HG02840 (cell line): Measurements from ENCODE around the gene LDB3.

Source experiments
- ATAC-seq: cut with Tn5 transposase; IDR thresholded peaks from one replicate; pipeline ENCODE4 v1.9.1; 2021; ENCODE audit warnings: mild to moderate bottlenecking, moderate library complexity, moderate number of reproducible peaks; ENCODE audit not compliant: unreplicated experiment, low FRiP score

The LDB3 gene

DNA sequence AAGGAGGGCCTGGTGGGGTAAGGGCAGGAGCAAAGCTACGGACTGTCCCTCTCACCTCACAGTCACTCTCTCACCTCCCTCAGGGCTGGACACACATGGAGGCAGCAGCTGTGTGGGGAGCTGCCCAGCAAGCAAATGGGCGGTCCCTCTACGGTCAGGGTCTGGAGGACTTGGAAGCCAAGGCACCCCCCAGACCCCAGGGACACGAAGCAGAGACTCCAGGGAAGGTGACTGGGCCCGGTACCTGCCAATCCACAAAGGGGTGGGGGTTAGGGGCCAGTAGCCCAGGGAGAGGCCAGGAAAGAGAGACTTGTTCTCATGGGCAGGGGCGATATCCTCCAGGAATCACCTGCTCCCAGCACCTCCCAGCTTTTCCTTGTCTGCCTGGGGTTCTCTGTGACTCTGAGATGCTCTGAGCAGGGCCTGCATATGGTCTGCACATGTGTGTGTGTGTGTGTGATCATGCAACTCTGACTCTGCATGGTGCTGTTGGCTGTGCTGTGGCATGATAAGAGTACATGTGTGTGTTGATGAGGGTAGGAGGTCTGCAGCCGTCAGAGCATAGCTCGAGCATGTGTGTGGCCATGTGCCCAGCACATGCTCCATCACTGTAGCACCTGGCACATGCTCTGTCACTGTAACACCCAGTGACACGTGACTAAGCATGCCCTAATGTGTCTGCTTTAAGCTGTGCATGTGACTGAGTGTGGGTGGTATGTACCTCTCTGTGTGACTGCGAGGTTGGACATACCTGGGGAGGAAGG lies 4.6 kb upstream of the LDB3 start:
- ATAC-seq: no peak

DNA sequence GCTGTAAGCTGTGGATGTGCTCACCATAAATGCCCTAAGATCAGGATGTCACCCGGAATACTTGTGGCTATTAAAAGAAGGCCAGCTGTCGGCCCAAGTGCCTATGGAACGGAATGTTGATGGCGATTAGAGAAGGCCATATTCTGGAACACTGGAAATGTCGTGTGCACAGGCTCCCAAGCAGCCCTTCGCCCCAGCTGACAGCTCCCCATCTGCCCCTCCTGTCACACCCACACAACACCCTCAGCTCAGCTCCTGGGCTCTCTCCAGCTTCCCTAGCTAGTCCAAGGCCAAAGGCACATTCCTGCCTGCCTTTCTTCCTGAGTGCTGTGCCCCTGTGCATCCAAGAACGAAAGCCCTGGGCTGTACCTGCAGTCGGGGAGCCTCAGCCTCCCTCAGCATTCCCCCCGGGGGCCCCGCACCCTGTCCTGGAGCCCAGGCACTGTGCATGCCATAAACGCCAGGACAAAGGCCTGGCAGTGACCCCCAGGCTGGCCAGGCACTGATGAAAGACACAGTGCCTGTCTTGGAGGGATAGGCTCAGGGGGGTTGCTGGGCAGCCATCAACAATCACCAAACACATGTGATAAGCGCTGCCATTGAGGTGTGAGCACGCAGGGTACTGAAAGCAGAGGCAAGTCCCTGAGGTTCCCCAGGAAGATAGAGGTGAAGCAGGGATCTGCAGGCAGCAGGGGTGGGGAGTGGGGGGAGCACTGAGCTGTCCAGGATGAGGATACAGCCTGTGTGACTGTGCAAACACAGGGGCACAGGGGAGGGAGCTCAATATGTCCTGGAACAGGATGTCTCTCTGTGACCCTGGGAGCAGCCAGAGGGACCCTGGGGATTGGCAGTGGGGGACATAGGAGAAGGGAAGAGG lies 3.7 kb upstream of the LDB3 start:
- ATAC-seq: no peak

DNA sequence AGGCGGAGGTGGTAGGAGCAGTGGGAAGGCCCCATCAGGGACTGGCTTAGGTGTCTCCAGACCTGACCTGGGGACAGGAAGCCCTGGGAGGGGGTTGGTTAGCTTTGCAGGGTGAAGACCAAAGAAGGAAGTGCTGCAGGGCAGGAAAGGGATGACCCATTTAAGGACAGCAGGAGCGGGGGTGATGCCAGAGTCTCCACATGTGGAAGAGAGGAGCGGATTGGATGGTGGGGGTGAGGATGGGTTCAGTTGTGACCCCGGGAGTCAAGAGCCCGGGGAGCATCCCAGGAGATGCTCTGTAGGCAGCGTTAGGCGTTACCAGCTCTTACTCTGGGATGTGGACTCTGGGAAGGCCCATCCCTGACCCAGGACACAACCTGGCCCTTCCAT lies 3.1 kb upstream of the LDB3 start:
- no peak for ATAC-seq

DNA sequence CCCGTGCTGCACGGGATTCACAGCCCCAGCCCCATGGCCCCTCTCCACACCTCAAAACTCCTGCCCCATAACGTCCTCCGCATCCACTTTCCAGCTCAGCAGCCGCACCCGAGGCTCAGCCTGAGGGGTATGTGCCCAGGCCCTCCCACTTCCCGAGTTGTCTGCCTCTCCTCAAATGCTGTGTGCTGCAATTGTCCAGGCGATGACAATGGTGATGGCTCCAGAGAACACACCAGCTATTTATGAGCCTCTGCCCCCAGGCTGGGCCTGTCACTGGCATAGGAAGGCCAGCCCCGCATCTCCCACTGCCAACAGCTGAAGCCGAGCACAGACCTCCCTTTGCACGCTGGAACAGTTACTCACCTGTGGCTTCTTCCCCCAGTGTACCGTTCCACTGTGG lies 2.4 kb upstream of the LDB3 start:
- ATAC-seq: no peak

DNA sequence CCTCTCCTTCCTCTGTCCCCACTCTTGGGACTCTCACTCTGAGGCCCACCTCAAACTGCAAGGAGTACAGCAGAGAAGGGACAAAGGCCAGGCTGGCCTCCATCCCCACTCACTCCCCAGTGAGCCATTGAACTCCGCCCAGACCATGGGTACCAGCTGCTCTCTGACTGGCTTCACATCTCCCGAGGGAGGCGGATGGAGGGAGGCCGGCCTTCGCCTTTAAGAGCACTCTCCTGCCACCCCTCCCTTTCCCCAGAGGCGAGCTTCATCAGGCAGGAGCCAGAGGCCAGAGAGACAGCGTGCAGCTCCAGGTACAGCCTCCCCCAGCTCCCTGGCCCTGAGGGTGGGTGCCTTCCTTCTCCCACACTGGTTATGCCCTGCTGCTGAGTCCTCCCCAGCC lies 1.8 kb upstream of the LDB3 start:
- no peak for ATAC-seq

DNA sequence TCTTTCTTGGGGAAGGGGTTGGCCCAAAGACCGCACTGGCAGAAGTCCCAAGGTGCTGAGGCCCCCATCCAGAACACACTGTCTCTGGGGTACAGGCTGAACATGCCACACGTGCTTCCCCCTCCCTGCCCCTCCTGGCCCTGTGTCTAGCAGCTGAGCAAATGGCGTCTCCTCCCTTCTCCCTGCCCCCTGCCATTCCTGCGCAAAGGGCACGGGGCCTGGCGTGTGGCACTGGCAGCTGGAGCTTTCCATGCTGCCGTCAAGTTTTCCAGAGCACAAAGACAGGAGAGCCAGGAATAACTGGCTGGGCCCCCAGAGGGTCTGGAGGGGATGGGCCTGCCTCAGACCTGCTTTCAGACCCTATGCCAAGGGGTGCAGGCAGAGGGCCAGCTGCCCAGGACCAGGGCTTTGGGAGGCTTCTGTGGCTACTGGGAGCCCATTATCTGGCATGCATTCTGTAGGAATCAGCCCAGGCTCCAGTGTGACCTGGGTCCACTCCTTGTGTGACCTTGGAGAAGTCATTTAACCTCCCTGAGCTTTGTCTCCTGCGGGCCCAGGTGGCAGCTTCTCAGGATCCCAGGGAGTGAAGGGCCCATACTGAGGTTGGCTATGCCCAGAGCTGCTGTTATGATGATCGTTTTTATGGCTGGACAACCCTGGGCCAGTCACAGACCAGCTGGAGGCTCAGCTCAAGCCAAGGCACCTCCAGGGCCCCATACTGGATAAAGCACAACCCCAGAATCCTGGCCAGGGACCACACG lies 710 bp upstream of the LDB3 start:
- no peak for ATAC-seq

DNA sequence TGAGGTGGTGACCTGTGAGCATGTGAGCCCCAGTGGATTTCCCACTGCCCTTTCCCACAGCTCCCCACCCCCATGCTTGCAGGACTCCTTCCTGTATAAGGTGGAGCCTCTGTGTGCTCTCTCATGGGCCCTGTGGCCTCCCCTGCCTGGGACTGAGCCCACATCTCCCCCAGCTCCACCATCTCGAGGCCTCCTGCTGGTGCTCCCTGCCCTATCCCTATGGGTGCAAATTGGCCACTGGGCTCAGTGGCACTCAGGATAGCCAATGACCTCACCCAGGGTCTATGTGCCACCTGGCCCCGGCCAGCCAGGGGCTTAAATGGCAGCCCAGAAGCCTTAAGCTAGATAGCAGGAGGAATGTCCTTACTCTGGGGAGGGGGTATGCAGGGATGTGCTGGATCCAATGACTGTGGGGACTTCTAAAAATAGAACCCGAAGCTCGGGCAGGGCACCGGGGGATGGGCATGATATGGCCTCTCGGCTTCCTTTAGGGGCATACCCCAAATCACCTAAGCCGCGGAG lies 2.0 kb downstream of the LDB3 start:
- no peak for ATAC-seq

DNA sequence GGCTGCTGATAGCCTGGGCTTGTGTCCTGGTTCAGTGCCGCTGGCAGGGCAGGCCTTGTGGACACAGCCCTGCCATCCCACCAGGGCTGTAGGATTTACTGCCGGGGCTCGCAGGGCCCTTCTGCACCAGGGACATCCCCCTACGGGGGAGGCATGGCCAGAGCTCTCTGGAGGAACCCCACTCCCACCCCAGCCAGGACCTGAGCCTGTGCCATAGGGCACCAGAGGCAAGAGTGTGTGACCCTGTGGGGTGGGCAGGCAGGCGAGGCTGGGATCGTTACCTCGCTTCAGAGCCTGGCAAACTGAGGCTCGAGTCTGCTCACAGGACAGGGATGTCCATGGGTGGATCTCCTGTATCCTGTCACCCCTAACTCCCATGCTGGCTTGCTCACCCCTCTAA lies 2.6 kb downstream of the LDB3 start:
- ATAC-seq: no peak

DNA sequence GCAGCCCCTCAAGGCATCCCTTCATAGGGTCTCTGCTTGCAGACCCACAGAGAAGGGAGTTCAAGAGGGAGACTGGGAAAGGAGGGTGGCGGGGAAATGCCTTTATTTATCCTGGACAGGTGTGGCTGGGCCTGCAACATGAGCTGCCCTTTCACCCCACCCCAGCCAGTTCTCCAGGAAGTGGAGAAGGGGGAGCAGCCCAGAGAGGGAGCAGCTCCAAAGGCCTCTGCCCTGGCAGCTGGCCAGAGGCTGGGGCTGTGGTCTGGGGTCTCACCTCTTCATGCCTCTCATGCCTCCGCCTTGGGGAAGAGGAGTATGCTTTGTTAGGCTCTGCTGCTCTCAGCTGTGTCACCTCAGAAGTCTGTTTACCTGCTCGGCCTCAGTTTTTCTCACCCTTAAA lies 3.1 kb downstream of the LDB3 start:
- no peak for ATAC-seq

DNA sequence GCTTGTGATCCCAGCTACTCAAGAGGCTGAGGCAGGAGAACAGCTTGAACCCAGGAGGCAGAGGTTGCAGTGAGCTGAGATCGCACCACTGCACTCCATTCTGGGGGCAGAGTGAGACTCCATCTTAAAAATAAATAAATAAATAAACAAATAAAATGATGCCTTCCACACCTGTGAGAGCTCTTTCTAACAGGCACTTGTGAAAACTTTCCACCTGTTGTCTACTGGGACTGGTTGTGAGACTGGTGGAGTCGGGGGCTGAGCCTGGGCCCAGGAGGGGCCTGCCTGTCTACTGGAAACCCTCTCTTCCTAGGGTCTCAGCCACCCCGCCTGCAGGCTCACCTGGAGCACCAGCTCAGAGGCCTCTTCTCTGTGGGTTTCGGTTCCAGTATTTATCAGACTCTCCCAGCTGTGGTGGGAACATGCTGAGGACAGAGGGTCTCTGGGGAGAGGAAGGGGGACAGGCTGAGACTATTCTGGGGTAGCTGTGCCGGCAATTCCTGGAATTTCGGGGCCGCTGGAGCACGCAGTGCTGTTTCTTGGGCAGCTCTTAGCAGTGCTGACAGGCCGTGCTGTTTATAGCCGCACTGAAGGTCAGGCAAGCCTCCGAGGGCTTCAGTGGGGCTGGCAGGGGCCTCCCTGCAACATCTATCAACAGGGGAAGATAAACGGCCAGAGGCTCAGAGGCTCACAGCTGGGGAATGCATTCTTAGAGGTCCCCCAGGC lies 3.8 kb downstream of the LDB3 start:
- no peak for ATAC-seq

DNA sequence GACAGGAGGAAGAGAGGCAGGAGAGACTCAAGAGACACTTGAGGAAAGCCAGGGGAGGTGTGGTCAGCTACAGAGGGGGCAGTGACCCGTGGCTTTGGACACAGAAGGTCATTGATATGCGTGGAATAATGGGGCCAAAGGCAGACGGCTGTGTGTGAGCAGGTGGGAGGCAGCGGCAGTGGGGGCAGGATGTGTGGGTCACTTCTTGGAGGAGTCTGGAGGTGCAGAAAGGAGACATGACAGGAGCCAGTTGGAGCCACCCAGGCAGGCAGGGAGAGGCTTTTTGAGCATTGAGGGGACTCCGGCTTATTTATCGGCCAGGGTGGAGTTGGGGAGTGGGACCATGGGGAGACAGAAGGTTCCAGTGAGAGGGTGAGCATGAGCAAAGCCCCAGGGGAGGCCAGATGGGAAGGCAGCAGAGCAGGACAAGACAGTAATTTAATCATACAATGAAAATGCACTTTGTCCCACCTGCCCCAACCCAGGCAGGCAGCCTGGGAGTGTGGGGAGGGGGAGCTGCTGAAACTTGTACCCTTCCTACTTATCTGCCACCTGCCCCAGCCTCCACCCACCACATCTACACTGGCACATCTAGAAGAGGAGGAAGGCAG lies 5.0 kb downstream of the LDB3 start:
- ATAC-seq: no peak

DNA sequence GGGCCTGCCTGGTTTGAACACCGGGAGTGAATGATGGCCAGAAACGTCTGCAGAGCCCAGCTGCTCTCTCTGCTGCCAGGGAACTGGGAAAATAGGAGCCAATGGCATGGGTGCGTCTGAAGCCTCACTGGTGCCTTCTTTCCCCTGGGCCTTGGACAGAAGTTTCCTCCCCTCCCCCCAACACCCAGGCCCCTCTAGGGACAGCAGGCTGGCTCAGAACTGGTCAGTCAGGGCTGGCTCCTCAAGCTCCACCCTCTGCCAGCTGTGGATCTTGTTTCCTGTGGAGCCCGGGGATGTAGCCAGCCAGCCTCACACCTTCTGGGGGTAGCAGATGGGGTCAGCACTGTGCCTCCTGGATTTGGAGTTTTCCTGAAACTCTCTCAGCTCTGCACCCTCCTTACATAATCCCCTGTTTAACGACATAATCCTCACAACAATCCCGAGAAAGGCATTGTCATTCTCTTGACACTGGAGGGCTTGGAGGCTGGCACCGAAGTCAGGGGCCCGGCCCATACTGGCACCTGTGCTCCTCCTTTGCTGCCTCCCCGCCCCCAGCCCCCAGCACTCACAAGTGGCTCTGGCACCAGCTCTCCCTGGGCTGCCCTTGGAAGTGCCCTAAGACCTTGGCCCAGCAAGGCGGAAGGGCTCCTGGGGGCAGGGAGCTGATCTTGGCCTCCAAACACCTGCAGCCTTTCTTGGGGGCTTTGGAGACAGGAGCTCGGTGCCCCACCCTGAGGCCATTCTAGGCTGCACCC lies 5.7 kb downstream of the LDB3 start:
- ATAC-seq: no peak

DNA sequence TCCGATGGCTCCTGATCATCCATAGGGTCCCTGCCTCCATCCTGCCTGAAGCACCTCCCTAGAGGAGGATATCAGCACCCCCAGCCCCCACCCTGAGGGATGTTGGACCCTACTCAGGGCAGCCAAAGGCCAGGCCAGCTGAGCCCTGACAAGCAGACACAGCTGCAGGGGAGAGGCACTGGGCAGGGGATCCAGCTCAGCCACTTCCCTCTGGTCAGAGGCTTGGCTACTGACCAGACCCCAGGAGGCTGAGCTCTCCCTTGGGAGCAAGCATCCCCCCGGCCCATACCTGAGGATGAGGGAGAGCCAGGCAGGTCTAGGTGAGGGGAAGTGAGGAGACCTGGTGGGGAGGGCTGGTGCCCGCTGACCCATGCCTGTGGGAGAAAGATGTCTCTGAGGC lies 6.6 kb downstream of the LDB3 start:
- no peak for ATAC-seq

DNA sequence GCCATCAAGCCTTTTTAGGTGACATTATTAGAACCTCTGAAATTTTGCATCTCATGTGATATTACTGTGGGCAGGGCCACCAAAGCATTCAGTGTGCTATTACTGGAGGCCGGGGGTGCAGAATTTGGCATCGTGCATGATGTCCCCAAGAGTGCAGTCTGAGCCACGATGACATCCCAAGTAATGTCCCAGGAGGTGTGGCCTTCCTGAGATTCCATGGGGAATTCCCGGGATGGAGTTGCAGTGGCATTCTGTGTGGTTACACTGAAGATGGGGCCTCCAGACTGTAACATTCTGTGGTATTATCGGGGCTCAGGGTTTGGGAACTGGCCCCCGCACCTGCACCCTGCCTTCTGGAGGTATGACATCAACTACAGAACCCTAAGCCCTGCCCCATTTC lies 9.1 kb downstream of the LDB3 start:
- no peak for ATAC-seq

DNA sequence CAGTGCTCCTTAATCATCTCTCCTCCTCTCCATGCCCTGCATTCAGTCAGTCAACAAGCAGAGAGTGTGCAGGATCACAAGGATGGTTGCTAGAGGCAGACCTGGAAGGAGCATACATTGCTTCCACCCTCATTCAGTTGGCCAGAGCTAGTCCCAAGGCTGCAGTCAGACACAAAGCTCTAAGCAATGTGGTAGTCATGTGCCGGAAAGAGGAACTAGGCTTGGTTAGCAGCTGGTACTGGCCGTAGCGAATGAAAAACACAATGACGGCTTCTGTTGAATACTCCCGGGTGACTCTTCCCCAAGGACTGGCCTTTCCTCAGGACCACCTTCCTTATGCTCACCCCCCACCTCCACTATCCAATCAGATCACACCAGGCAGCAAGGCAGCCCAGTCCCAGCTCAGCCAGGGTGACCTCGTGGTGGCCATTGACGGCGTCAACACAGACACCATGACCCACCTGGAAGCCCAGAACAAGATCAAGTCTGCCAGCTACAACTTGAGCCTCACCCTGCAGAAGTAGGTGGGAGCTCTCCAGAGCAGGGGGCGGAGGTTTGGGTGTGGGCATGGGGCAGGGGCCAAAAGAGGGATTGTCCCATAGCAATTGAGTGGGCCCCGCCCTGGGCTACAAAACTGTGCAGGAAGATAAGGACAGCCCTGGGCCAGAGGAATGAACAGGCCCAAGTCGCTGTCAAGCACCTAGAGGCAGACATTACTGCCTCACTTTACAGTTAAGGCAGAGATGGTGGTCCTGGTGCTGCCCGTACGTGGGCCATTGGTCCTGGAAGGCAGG lies 10.9 kb downstream of the LDB3 start:
- no peak for ATAC-seq

DNA sequence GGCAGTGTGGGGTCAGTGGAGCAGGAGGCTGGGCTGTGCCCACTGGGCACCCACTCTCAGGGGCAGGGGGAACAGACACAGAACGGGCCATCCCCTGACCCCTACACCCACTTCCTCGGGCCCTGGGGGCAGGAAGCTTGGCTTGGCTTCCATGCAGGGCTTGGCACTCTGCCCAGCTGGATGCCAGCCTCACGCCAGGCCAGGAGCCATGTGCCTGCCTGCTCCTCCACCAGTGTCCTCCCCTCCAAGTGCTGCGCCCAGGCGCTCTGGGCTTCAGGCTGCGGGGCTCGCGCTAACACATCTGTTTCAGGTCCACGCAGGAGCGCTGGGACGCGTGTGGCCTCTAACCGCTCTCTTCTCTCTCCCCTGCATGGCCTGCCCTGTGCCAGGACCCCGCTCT lies 12.7 kb downstream of the LDB3 start:
- no peak for ATAC-seq

DNA sequence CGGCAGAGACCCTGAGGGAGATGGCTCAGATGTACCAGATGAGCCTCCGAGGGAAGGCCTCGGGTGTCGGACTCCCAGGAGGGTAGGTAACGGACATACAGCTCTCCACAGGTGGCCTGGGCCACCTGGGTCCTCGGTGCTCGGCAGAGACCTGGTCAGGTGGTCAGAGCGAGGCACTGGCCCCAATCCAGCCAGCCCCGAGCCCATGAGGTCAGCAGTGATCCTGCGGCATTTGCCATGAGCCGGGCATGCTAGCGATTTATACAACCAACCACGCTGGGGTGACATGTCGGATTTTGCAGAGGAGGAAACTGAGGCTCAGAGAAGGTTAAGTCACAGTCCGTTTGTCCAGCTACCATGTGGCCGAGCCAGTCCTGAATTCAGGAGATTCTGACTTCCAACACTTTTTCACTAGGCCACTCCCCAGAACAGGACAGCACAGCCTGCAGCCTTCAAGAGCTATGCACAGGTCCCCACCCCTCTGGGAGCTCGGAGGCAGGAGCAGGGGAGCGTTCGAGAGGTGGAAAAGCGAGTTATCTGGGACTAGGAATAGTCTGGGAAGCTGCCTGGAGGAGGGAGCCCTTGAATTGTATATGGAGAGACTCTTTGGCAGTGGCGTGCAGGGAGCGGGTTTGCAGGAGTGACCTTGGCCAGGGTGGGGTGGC lies 13.5 kb downstream of the LDB3 start:
- ATAC-seq: no peak

DNA sequence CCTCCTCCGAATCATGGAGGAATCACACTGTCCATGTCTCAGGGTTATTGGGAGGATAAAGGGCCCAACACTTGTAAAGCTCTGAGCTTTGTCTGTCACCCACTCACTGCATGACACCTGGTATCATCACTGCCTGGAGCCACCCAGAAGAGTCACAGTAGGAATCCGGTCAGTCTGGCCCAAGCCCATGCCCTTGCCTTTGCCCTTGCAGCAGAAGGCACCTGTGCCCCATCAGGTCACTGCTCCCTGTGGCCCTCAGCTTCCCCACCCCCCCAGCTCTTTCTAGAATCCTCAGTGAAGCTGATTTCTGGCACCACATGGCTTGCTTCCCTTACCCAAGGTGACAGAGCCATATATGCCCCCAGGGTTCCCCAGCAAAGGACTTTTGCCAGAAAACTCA lies 14.4 kb downstream of the LDB3 start:
- no peak for ATAC-seq
